GM19324 (cell line): Measurements from ENCODE around the gene FAM163A.
"Not testable (repeated sequence)": the region's sequence is repeated elsewhere in the genome, so short reads cannot be mapped to it uniquely, and the experiment has no call there.

Source experiments
- ATAC-seq: cut with Tn5 transposase; IDR thresholded peaks from one replicate; pipeline ENCODE4 v1.9.1; 2021; ENCODE audit warnings: mild to moderate bottlenecking, moderate library complexity; ENCODE audit not compliant: unreplicated experiment, low FRiP score

The FAM163A gene

GRCh38 chr1:179831852-179832699, 89.0 kb downstream of the FAM163A start:
- no peak for ATAC-seq

DNA sequence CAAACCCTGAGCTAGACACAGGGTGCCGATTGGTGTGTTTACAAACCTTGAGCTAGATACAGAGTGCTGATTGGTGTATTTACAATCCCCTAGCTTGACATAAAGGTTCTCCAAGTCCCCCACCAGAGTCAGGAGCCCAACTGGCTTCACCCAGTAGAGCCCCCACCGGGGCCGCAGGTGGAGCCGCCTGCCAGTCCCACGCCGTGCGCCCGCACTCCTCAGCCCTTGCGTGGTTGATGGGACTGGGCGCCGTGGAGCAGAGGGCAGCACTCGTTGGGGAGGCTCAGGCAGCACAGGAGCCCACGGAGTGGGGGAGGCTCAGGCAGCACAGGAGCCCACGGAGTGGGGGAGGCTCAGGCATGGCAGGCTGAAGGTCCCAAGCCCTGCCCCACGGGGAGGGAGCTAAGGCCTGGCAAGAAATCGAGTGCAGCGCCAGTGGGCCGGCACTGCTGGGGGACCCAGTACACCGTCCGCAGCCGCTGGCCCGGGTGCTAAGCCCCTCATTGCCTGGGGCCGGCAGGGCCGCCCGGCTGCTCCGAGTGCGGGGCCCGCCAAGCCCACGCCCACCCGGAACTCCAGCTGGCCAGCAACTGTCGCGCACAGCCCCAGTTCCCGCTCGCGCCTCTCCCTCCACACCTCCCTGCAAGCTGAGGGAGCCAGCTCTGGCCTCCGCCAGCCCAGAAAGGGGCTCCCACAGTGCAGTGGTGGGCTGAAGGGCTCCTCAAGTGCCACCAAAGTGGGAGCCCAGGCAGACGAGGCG, 93.8 kb downstream of the FAM163A start:
- ATAC-seq: not testable (repeated sequence)

DNA sequence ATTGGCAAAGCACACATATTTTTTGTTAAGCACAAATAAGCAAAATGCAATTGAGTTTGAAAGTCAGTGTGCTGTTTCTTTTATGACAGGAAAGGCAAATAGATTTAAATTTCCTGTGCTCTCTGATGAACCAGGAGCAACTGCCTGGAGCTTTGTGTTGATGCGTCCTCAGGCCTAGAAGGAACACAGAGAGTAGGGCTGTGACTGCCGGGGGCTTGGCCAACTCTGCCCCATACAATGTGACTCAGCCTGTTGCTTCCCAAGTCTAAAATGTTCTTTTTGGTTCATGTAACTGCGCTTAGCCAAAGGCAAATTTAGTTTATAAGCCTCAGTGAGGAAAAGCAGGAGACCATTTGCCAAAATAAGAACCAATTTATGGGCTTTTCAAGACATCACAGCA, 97.0 kb downstream of the FAM163A start:
- ATAC-seq: no peak

- ATAC-seq: no peak
These were observed 105.1 kb downstream of the FAM163A start for GRCh38 chr1:179848233-179848632.

GRCh38 chr1:179853102-179853501, 110.0 kb downstream of the FAM163A start:
- no peak for ATAC-seq

GRCh38 chr1:179855831-179856230, 112.7 kb downstream of the FAM163A start:
- not testable (repeated sequence) for ATAC-seq

- no peak for ATAC-seq
These were observed 113.2 kb downstream of the FAM163A start for GRCh38 chr1:179856296-179856695.

GRCh38 chr1:179857009-179857408, 113.9 kb downstream of the FAM163A start:
- no peak for ATAC-seq

- no peak for ATAC-seq
These were observed 117.6 kb downstream of the FAM163A start for GRCh38 chr1:179860652-179861051.

DNA sequence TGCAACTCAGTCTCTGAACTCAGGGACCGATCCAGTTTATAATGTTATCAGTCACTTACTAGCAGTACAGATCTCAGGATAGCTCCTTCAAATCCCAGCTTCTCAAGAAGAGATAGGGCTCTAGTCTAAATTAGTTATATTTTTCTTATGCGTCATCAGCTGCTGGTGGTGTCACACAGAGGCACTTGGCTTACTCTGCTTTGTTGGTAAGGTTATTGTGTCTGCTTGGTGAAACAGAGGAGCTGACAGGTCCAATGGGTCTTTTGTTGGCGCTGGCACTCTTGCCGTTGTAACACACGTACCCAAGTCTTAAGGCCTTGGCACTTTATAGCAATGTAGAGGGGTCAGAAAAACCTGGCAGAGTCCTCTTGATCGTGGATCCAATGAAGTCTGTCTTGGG, 122.3 kb downstream of the FAM163A start:
- no peak for ATAC-seq
